Glomerular visceral epithelial cell (primary cell): ENCODE measurements around the gene EMID1.

Experiments
- DNase-seq: peaks from one replicate; pipeline ENCODE4 v3.0.0-alpha.2; 2016; ENCODE audit errors: extremely low spot score

The EMID1 gene

GRCh38 chr22:29259253-29259899 is 53.7 kb downstream of the EMID1 start:
- no peak for DNase-seq

- no peak for DNase-seq
Observed at GRCh38 chr22:29260031-29260560, 54.4 kb downstream of the EMID1 start.

- no peak for DNase-seq
Observed at GRCh38 chr22:29260601-29261315, 55.1 kb downstream of the EMID1 start.

- no peak for DNase-seq
Observed at GRCh38 chr22:29263791-29264276, 58.1 kb downstream of the EMID1 start.

- DNase-seq = no peak
Observed at GRCh38 chr22:29265305-29265704, 59.6 kb downstream of the EMID1 start.

- DNase-seq = no peak
Observed at GRCh38 chr22:29265929-29266328, 60.2 kb downstream of the EMID1 start.

GRCh38 chr22:29266564-29267461 is 61.1 kb downstream of the EMID1 start:
- peak; percentile 10 for DNase-seq

- DNase-seq = no peak
Observed at GRCh38 chr22:29267462-29267857, 61.8 kb downstream of the EMID1 start.

- DNase-seq = peak; percentile 94
Observed at GRCh38 chr22:29267858-29268510, 62.3 kb downstream of the EMID1 start, which contains the start of the genes EWSR1 and RHBDD3. Gene EWSR1 (plus strand): TSS chr22:29268268. CDS start chr22:29268337, 69 bp downstream. Gene RHBDD3 (minus strand): TSS chr22:29267981. CDS start chr22:29265626, 2,355 bp downstream.

GRCh38 chr22:29268511-29269229 is 63.0 kb downstream of the EMID1 start:
- DNase-seq = peak; percentile 56

GRCh38 chr22:29269230-29269604 is 63.5 kb downstream of the EMID1 start:
- no peak for DNase-seq

- no peak for DNase-seq
Observed at GRCh38 chr22:29269731-29270474, 64.2 kb downstream of the EMID1 start.

GRCh38 chr22:29270475-29271271 is 65.0 kb downstream of the EMID1 start:
- peak; percentile 13 for DNase-seq

GRCh38 chr22:29272624-29273023 is 66.9 kb downstream of the EMID1 start:
- no peak for DNase-seq

- no peak for DNase-seq
Observed at GRCh38 chr22:29275167-29275566, 69.5 kb downstream of the EMID1 start.

- peak; percentile 12 for DNase-seq
Observed at GRCh38 chr22:29275819-29276565, 70.3 kb downstream of the EMID1 start.

- no peak for DNase-seq
Observed at GRCh38 chr22:29277927-29278326, 72.2 kb downstream of the EMID1 start.

GRCh38 chr22:29284196-29284595 is 78.5 kb downstream of the EMID1 start:
- no peak for DNase-seq
